Left lung (tissue), 10 donors: ENCODE data around the gene SLC27A5. TPM values are rescaled to one million over a fixed set of nuclear protein-coding genes. Genes with fewer than 3 reads are reported as not detected.
"Not testable (repeated sequence)": the region's sequence is repeated elsewhere in the genome, so short reads cannot be mapped to it uniquely, and the experiment has no call there.

Source experiments
- ATAC-seq: fragments of 200-7000 bp; cut with Tn5 transposase; one replicate; pipeline ENCODE4 v1.9.1; 2020; ENCODE audit warnings: moderate library complexity
- DNase-seq, 4 donors: peaks; one replicate each; pipeline ENCODE4 v3.0.0-alpha.2; 2013 to 2020
- H3K27ac ChIP-seq, 2 donors: fragments of 200-600 bp; sonication (generic) in 1 of 2; one replicate each; pipeline versions ENCODE4 v1.5.0 to v1.8.0; 2020 to 2021
- H3K27me3 ChIP-seq, 2 donors: fragments of 200-600 bp; sonication (generic) in 1 of 2; one replicate each; pipeline versions ENCODE4 v1.5.0 to v1.8.0; 2020 to 2021
- H3K36me3 ChIP-seq, 2 donors: fragments of 200-600 bp; sonication (generic) in 1 of 2; one replicate each; pipeline versions ENCODE4 v1.5.0 to v1.8.0; 2020 to 2021
- H3K4me1 ChIP-seq, 2 donors: fragments of 200-600 bp; one replicate each; pipeline ENCODE4 v1.8.0; 2021
- H3K4me3 ChIP-seq, 2 donors: fragments of 200-600 bp; sonication (generic) in 1 of 2; one replicate each; pipeline versions ENCODE4 v1.5.0 to v1.8.0; 2020 to 2021; ENCODE audit warnings: mild to moderate bottlenecking in 1 of 2
- H3K9me3 ChIP-seq, 2 donors: fragments of 200-600 bp; sonication (generic) in 1 of 2; one replicate each; pipeline versions ENCODE4 v1.5.0 to v1.8.0; 2020 to 2021
- CTCF ChIP-seq, 2 donors: fragments of 200-600 bp; sonication (generic) in 1 of 2; IDR thresholded peaks; one replicate each; pipeline versions ENCODE4 v1.5.0 to v1.8.0; 2021; ENCODE audit warnings: antibody characterized with exemption in 2 of 2
- intact Hi-C, 2 donors: fragments of 100-400 bp; cut with DNase I; formaldehyde crosslinking; loops; one replicate each; pipeline versions ENCODE4 v1.11.2 to v1.14.2; 2022
- microRNA-seq, 2 donors: library from miRNA; unstranded; fragments of <30 nt; microRNA quantifications; one replicate each; pipeline ENCODE4, GENCODE V29; 2019
- polyA plus RNA-seq, 6 donors: library from polyadenylated mRNA; unstranded; fragments of 120-200 nt; gene quantifications; one replicate each; pipeline ENCODE4 v1.2.1, GENCODE V29; 2013; ENCODE audit not compliant: insufficient read length in 6 of 6
- total RNA-seq, 2 donors: library from RNA; stranded (reverse); fragmentation: NEBNext Ultra II Directional; extraction: Animal tissue kit (Norgen Biotek cat#: 25700); gene quantifications; one replicate each; pipeline ENCODE4 v1.2.1, GENCODE V29; 2021
- donor health status: DM: no; HTN: yes; CAD: no.
- donor health status: DM: no; HTN: no; CAD: no.

The SLC27A5 gene
- total and polyA plus RNA-seq, 8 donors: 6.2 to 11.8 (median 8.1) TPM

GRCh38 chr19:58450856-58451357 lies 60.9 kb downstream of the SLC27A5 start:
- Histone ChIP-seq H3K27me3 (peaks cover 0 to 19% of the 10 kb centered on the region in 2 donors), H3K4me1 (peaks cover 0 to 11% of the 10 kb centered on the region in 2 donors), H3K4me3 (peak overlapping the region; percentile 94 to 99), H3K36me3 (peaks cover 0 to 22% of the 10 kb centered on the region in 2 donors), H3K9me3 (peaks cover 0 to 16% of the 10 kb centered on the region in 2 donors), H3K27ac (peak overlapping the region in 1 of 2 donors; percentile 53)
- DNase-seq (no peak), ATAC-seq (peak; percentile 57)
- intact Hi-C loops: no loop called here
- no peak for TF ChIP-seq CTCF (IDR thresholded peaks at IDR 0.05)

- intact Hi-C loops, DNase-seq, H3K4me3 ChIP-seq, H3K27ac ChIP-seq, ATAC-seq: not testable (repeated sequence)
- peaks cover 0 to 19% of the 10 kb centered on the region in 2 donors for H3K27me3 ChIP-seq
- peaks cover 0 to 16% of the 10 kb centered on the region in 2 donors for H3K9me3 ChIP-seq
- peaks cover 0 to 14% of the 10 kb centered on the region in 2 donors for H3K36me3 ChIP-seq
- peaks cover 0 to 11% of the 10 kb centered on the region in 2 donors for H3K4me1 ChIP-seq
Observed at GRCh38 chr19:58449980-58450379, 61.8 kb downstream of the SLC27A5 start.

GRCh38 chr19:58448860-58449259 lies 62.9 kb downstream of the SLC27A5 start:
- ATAC-seq, DNase-seq, H3K36me3 ChIP-seq, intact Hi-C loops, H3K4me3 ChIP-seq, H3K27ac ChIP-seq: not testable (repeated sequence)
- H3K9me3 ChIP-seq: peaks cover 0 to 16% of the 10 kb centered on the region in 2 donors
- H3K4me1 ChIP-seq: peaks cover 0 to 11% of the 10 kb centered on the region in 2 donors
- H3K27me3 ChIP-seq: peaks cover 0 to 19% of the 10 kb centered on the region in 2 donors

Small RNA genes lying within 50 kb of the gene (microRNA-seq; reads per million reads assigned to microRNA genes)
- gene MIR6807: 0.50 to 1.1 reads per million in 2 donors

Other genes starting within 250 kb of the SLC27A5 start
- 1 to 10 TPM; 5.5 TPM for gene ZNF8, start 233.0 kb downstream of the SLC27A5 start, total RNA-seq
- gene ZNF8, start 233.0 kb downstream of the SLC27A5 start, polyA plus RNA-seq: 10 to 100 TPM in 3 of 6 donors, 1 to 10 TPM in 3; 9.4 to 10.6 (median 10.1) TPM
- 10 to 100 TPM; 25.4 to 31.9 TPM for gene ERVK3-1, start 206.6 kb downstream of the SLC27A5 start, total RNA-seq
- gene ERVK3-1, start 206.6 kb downstream of the SLC27A5 start, polyA plus RNA-seq: 10 to 100 TPM; 46.8 to 52.5 (median 49.4) TPM
- 1 to 10 TPM; 3.4 to 3.9 TPM for gene ZSCAN22, start 185.0 kb downstream of the SLC27A5 start, total RNA-seq
- 1 to 10 TPM; 3.8 to 5.0 (median 4.2) TPM for gene ZSCAN22, start 185.0 kb downstream of the SLC27A5 start, polyA plus RNA-seq
- 10 to 100 TPM in 1 of 2 donors, 1 to 10 TPM in 1; 9.8 to 10.2 TPM for gene A1BG, start 158.5 kb downstream of the SLC27A5 start, total RNA-seq
- gene A1BG, start 158.5 kb downstream of the SLC27A5 start, polyA plus RNA-seq: 1 to 10 TPM in 4 of 6 donors, under 1 TPM in 2; 0.81 to 1.9 (median 1.5) TPM
- gene ZNF497, start 149.2 kb downstream of the SLC27A5 start, total RNA-seq: 1 to 10 TPM in 1 of 2 donors, under 1 TPM in 1; 0.76 to 1.2 TPM
- gene ZNF497, start 149.2 kb downstream of the SLC27A5 start, polyA plus RNA-seq: 1 to 10 TPM; 3.0 to 4.4 (median 3.2) TPM
- 1 to 10 TPM; 1.7 to 2.1 TPM for gene ZNF837, start 131.0 kb downstream of the SLC27A5 start, total RNA-seq
- gene ZNF837, start 131.0 kb downstream of the SLC27A5 start, polyA plus RNA-seq: 1 to 10 TPM; 1.9 to 3.7 (median 2.9) TPM
- gene RPS5, start 124.7 kb downstream of the SLC27A5 start, total RNA-seq: 1,000 to 10,000 TPM in 1 of 2 donors, 100 to 1,000 TPM in 1; 842 to 1,045 TPM
- gene RPS5, start 124.7 kb downstream of the SLC27A5 start, polyA plus RNA-seq: 1,000 to 10,000 TPM; 1,242 to 1,479 (median 1,313) TPM
- gene RNF225, start 116.3 kb downstream of the SLC27A5 start, total RNA-seq: 1 to 10 TPM; 1.9 to 3.2 TPM
- gene RNF225, start 116.3 kb downstream of the SLC27A5 start, polyA plus RNA-seq: not detected
- 10 to 100 TPM in 1 of 2 donors, 1 to 10 TPM in 1; 7.4 to 12.7 TPM for gene ZNF584, start 103.3 kb downstream of the SLC27A5 start, total RNA-seq
- 10 to 100 TPM in 3 of 6 donors, 1 to 10 TPM in 3; 9.0 to 11.3 (median 10.0) TPM for gene ZNF584, start 103.3 kb downstream of the SLC27A5 start, polyA plus RNA-seq
- gene ZNF132, start 71.8 kb downstream of the SLC27A5 start, total RNA-seq: 1 to 10 TPM; 6.2 to 7.1 TPM
- 10 to 100 TPM in 4 of 6 donors, 1 to 10 TPM in 2; 9.6 to 12.9 (median 10.2) TPM for gene ZNF132, start 71.8 kb downstream of the SLC27A5 start, polyA plus RNA-seq
- 1 to 10 TPM; 5.2 to 7.0 TPM for gene ZNF324B, start 60.4 kb downstream of the SLC27A5 start, total RNA-seq
- gene ZNF324B, start 60.4 kb downstream of the SLC27A5 start, polyA plus RNA-seq: 1 to 10 TPM; 5.4 to 7.8 (median 6.7) TPM
- 1 to 10 TPM; 7.1 to 9.5 TPM for gene ZNF324, start 44.9 kb downstream of the SLC27A5 start, total RNA-seq
- 10 to 100 TPM in 1 of 6 donors, 1 to 10 TPM in 5; 8.1 to 10.1 (median 8.6) TPM for gene ZNF324, start 44.9 kb downstream of the SLC27A5 start, polyA plus RNA-seq
- 1 to 10 TPM; 6.2 to 6.6 TPM for gene ZNF446, start 35.6 kb downstream of the SLC27A5 start, total RNA-seq
- 10 to 100 TPM; 12.9 to 16.9 (median 15.0) TPM for gene ZNF446, start 35.6 kb downstream of the SLC27A5 start, polyA plus RNA-seq
- 10 to 100 TPM; 12.7 to 17.7 TPM for gene ZBTB45, start 7.8 kb upstream of the SLC27A5 start, total RNA-seq
- gene ZBTB45, start 7.8 kb upstream of the SLC27A5 start, polyA plus RNA-seq: 10 to 100 TPM in 4 of 6 donors, 1 to 10 TPM in 2; 7.8 to 13.6 (median 11.3) TPM
- 100 to 1,000 TPM; 231 to 261 TPM for gene TRIM28, start 32.1 kb upstream of the SLC27A5 start, total RNA-seq
- 100 to 1,000 TPM; 542 to 689 (median 622) TPM for gene TRIM28, start 32.1 kb upstream of the SLC27A5 start, polyA plus RNA-seq
- gene CHMP2A, start 43.1 kb upstream of the SLC27A5 start, total RNA-seq: 100 to 1,000 TPM; 107 to 120 TPM
- gene CHMP2A, start 43.1 kb upstream of the SLC27A5 start, polyA plus RNA-seq: 100 to 1,000 TPM in 1 of 6 donors, 10 to 100 TPM in 5; 84.1 to 106 (median 93.2) TPM
- gene UBE2M, start 46.6 kb upstream of the SLC27A5 start, total RNA-seq: 10 to 100 TPM; 54.9 to 83.4 TPM
- 10 to 100 TPM; 68.8 to 85.9 (median 74.0) TPM for gene UBE2M, start 46.6 kb upstream of the SLC27A5 start, polyA plus RNA-seq
- gene MZF1, start 61.3 kb upstream of the SLC27A5 start, total RNA-seq: 10 to 100 TPM; 29.6 to 33.7 TPM
- 10 to 100 TPM; 29.1 to 58.0 (median 40.3) TPM for gene MZF1, start 61.3 kb upstream of the SLC27A5 start, polyA plus RNA-seq